ENCODE measurements around the gene ZDHHC11B.
"Not testable (repeated sequence)": the region's sequence is repeated elsewhere in the genome, so short reads cannot be mapped to it uniquely, and the experiment has no call there.

The ZDHHC11B gene

GRCh38 chr5:751992-752391, 32.5 kb downstream of the ZDHHC11B start:
- not testable (repeated sequence) for DNase-seq

DNA sequence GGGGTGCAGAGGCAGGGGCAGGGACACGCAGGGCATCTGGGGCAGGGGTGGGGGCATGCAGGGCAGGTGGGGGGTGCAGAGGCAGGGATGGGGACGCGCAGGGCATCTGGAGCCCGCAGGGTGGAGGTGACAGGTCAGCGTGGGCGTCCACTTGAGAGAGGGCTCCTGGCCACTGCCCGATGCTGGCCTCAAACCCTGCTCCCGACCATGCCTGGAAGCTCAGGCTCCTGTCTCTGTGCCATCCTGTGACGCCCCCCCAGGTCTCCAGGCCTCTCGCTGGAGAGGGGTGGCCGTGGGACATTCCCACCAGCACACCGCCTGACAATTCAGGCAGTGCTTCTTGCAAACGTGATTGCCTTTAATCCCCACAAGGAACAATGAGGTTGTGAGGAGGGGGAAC, 33.0 kb downstream of the ZDHHC11B start:
- no peak for DNase-seq

DNA sequence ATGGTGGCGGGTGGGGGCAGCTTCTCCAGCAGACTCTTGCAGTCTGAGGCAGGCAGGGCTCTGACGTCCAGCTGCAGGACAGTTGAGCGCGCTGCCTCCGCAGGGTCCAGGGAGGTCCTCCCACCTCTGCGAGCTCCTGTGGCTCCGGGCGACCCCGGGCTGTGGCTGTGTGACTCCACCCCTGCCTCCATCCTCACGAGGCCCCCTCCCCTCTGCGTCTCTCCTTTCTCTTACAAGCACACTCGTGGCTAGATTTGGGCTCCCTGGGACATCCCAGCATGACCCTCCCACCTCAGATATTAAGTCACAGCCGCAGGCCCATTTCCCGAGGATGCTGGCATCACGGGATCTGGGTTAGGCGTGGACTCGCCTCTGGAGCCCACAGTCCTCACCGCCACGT, 34.3 kb downstream of the ZDHHC11B start:
- not testable (repeated sequence) for DNase-seq

DNA sequence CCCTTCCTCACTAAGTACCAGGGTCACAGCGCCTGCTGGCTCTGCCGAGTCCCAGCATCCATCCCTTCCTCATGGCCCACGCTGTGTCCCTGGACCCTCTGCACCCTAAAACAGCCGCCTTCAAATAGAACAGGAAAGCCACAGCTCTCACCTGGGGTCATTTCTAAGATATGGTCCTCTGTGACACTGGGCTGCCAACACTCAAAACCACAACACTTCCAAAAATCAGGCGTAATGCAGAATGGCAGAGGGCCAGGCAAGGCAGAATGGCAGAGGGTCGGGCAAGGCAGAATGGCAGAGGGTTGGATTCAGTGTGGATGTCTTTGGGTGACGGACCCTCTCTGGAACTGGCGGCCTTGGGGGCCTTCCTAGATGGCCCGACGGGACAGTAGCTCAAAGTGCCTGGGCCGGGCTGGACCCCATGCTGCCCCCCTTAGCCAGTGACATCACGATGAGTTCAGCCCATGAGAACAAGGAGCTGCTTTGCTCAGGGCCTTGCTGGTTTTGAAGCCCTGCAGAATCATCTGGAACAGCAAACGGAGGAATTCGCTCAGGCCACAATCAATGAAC, 35.3 kb downstream of the ZDHHC11B start:
- no peak for DNase-seq

DNA sequence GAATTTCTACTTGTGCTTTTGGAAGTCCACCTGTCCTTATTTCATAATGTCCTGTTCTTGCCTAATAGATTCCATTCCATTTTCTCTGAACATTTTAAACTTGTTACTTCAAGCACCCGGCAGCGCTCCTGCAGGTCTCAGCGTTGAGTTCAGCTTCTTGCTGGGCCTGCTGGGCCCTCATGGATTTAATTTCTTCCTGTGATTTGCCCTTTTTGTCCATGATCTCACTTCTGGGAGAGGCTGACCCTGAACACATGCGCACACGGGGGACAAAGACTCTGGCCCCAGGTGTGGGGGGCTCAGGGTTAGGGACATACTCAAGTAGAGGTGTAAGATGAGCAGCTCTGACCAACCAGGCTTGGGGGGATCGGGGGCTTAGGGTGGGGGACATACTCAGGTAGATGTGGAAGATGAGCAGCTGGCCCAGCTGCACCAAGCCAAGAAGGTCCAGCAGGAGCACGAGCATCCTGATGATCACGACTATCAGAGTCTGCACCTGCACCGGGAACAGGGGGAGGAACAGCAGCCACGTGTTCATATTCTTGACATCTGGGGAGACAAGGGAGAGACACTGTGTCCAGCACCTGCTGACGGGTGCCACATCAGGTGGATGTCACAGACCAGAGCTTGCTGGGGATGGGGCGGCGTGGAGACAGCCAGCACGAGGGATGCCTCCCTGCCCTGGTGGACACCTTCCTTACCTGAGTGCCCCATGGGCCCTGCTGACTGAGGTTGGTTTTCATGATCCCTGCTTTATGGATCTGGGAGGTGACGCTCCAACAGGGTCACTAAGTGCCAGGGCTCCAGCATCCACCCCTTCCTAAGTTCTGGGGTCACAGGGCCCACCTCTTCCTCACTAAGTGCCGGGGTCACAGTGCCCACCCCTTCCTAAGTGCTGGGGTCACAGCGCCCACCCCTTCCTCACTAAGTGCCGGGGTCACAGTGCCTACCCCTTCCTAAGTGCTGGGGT, 36.2 kb downstream of the ZDHHC11B start:
- not testable (repeated sequence) for DNase-seq

GRCh38 chr5:747303-747844, 37.2 kb downstream of the ZDHHC11B start:
- DNase-seq = not testable (repeated sequence)

DNA sequence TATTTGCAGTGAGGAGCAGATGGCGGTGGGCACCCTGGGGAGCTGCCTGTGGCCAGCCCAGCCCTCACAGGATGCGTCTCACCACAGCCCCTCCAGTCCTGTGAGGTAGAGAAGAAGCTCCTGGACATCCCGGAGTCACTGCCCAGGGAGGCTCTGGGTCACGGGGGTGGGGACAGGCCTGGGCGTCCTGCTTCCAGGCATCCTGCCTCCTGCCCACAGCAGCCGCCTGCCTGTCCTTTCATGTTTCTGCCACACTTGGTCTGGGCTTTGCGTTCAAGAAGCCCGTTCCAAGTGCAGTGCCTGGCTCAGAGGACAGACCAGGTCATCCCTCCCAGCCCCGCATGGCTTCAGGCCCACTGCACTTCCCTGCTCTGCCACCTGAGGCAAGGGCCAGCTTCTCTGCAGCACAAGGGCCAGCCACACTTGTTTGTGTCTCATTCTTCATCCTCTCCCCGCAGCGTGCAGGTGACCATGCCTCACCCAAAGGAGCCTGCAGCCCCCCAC, 38.2 kb downstream of the ZDHHC11B start:
- no peak for DNase-seq

- DNase-seq = not testable (repeated sequence)
Measured at GRCh38 chr5:745272-746142, 39.0 kb downstream of the ZDHHC11B start.

GRCh38 chr5:743696-744404, 40.7 kb downstream of the ZDHHC11B start:
- DNase-seq = not testable (repeated sequence)

DNA sequence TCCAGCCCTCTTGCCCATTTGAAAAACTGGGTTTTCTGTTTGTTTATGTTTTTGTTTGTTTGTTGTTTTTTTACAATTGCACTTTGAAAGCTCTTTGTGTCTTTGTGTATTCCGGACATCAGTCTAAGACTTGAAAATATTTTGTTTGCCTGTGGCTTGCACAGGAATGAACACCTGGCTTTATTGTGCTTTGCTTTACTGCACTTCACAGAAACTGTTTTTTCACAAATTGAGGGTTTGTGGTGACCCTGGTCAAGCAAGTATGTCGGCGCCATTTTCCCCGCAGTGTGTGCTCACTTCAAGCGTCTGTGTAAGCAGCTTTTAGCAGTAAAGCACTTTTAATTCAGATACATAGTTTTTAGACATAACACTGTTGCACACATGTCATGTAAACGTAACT, 42.3 kb downstream of the ZDHHC11B start:
- DNase-seq = not testable (repeated sequence)

- not testable (repeated sequence) for DNase-seq
Measured at GRCh38 chr5:734145-734544, 50.4 kb downstream of the ZDHHC11B start.

DNA sequence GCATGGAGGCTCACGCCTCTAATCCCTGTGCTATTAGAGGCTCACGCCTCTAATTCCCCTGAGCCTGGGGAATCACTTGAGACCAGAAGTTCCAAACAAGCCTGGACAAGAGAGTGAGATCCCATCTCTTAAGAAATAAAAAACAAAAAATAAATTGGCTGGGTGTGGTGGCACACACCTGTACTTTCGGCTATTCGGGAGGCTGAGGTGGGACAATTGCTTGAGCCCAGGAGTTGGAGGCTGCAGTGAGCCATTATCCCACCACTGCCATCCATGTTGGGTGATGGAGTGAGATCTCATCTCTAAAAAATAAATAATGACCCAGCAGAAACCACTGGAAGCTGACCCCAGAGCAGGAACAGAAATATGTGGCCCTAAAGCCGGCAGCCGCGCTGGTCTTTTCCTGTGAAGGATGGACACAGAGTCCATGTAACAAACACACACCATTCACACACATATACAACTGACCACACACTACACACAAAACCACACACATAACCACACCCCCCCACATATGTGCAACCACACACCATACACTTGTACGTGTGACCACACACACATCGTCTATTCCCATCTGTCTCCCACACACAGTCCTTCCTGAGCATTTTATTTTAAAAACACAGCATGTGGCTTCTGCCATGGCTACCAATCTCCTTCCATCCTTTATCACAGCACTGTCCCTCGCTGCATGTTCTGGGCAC, 51.6 kb downstream of the ZDHHC11B start:
- DNase-seq = not testable (repeated sequence)

DNA sequence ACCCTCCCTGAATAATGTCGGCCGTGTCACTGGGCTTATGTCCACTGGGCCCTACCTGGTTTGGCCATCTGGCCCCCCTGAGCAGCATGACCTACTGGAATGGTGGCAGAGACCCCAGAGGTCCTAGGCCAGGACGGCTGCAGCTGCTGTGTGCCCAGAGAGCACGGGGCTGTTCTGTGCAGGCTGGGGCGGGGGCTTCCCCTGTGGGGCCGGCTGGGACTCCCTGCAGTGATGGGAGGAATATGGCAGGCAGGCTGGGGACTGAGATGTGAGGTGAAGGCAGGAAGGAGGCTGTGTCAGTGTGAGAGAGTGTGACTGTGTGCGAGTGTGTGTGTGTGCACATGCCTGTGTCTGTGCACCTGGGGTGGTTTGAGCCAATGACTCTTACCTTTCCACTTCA, 55.3 kb downstream of the ZDHHC11B start:
- not testable (repeated sequence) for DNase-seq

DNA sequence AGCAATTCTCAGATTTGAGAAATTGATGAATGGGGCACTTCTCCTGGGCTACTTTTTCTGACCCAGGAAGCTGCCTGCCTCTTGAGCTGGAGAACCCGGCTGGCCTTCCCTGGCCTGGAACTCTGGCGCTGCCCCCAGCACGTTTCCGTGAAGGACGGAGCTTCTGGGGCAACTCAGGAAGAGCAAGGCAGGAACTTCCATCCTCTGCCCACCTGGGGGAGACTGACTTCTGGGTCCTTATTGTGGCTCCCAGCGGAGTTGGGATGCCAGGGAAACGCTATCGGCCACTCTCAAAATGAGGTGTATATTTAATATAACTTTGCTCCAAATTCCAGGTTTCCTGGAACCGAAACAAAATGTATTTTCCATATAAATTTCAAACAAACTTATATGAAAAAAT, 57.4 kb downstream of the ZDHHC11B start:
- DNase-seq = not testable (repeated sequence)

DNA sequence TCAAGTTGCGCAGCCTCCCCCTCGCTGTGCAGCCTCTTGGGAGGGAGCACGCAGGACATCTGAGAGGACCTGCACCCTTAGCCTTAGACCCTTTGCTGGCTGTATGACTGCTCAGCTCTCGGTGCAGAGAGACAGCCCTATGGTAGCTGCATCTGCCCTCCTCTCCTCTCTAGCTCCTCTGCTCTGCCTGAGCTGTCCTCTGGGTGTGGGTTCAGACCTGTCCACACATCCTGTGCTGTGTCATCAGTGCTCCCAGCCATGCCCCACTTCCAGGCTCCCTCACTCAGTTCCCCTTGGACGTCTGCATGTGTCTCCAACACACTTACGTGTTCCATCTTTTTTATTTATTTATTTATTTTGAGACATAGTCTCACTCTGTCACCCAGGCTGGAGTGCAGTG, 60.7 kb downstream of the ZDHHC11B start:
- DNase-seq = not testable (repeated sequence)

- DNase-seq = not testable (repeated sequence)
Measured at GRCh38 chr5:723309-723708, 61.2 kb downstream of the ZDHHC11B start.

DNA sequence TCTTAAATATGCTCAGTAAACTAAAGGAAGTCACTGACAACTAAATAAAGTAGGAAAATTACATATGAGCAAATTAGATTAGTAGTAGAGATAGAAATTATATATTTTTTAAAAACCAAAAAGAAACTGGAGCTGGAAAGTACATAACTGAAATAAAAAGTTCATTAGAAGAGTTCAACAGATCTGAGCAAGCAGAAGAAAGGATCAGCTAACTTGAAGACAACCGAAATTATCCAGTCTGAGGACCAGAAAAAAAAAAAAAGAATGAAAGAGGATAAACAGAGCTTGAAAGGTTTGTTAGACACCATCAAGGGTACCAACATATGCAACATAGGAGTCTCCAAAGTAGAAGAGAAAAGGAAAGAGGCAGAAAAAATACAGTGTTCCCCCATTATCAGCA, 65.2 kb downstream of the ZDHHC11B start:
- DNase-seq = not testable (repeated sequence)

DNA sequence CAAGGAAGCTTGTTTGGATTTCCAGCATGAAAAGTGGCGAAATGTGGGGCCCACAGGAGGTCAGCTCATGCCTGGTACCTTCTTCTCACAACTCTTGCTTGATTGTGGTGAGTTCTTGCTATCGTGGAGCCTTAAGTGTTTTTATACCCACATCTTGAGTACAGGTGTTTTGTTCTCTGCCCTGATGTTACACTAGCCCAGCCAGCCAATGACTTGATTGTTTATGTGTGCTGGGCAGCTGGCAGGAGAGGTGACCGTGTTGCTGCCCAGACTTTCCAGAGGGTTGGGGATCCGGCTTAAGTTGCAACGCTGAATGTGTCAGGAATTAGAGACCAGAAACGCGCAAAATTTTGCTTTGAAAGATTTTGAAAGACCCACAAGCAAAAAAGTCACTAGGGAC, 67.4 kb downstream of the ZDHHC11B start:
- DNase-seq = no peak

DNA sequence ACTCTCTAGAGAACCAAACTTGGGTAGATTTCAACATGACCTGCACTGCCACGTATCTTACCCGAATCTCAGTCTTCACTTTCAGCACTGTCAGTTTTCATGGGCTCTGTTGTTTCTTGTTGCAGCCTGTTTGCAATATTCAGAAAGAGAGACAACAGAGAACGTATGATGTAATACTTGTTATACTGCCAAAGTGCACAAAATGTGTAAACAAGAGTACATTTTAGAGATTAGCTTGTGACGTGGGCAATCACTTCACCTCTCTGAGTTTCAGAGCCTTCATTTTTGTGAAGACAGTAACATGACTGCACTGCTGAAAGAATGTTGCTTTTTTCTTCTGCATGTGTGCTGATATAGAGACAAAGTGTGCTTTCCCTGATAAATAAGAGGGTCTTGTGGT, 67.8 kb downstream of the ZDHHC11B start:
- not testable (repeated sequence) for DNase-seq

GRCh38 chr5:715636-716035, 68.9 kb downstream of the ZDHHC11B start:
- DNase-seq = not testable (repeated sequence)

All from bone marrow (tissue), 2 donors.